Measurements from ENCODE around the gene CD37.
"Not testable (repeated sequence)": the region's sequence is repeated elsewhere in the genome, so short reads cannot be mapped to it uniquely, and the experiment has no call there.

DNA sequence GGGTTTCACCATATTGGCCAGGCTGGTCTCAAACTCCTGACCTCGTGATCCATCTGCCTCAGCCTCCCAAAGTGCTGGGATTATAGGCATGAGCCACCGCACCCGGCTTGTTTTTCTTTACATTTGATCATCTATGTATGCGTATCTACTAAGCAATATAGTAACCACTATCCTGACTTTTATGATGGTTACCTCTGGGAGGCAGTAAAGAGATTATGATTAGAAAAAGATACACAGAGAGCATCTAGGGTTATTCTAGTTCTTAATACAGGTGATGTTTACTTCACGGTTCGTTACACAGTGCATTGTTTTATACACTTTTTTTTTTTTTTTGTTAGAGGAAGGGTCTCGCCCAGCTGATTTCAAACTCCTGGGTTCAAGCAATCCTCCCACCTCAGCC, 28.5 kb upstream of the CD37 start:
- TF ChIP-seq, protein P1, sequence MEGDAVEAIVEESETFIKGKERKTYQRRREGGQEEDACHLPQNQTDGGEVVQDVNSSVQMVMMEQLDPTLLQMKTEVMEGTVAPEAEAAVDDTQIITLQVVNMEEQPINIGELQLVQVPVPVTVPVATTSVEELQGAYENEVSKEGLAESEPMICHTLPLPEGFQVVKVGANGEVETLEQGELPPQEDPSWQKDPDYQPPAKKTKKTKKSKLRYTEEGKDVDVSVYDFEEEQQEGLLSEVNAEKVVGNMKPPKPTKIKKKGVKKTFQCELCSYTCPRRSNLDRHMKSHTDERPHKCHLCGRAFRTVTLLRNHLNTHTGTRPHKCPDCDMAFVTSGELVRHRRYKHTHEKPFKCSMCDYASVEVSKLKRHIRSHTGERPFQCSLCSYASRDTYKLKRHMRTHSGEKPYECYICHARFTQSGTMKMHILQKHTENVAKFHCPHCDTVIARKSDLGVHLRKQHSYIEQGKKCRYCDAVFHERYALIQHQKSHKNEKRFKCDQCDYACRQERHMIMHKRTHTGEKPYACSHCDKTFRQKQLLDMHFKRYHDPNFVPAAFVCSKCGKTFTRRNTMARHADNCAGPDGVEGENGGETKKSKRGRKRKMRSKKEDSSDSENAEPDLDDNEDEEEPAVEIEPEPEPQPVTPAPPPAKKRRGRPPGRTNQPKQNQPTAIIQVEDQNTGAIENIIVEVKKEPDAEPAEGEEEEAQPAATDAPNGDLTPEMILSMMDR (IDR thresholded peaks at IDR 0.05) = not testable (repeated sequence)
- not testable (repeated sequence) for TF ChIP-seq POLR2A (IDR thresholded peaks at IDR 0.05)

Measured in right lobe of liver (tissue), 4 donors.